Measurements from ENCODE around the gene TMEM117. TPM values are rescaled to one million over a fixed set of nuclear protein-coding genes. Genes with fewer than 3 reads are reported as not detected.

The TMEM117 gene
- total RNA-seq, 1 donor = 10.8 TPM

DNA sequence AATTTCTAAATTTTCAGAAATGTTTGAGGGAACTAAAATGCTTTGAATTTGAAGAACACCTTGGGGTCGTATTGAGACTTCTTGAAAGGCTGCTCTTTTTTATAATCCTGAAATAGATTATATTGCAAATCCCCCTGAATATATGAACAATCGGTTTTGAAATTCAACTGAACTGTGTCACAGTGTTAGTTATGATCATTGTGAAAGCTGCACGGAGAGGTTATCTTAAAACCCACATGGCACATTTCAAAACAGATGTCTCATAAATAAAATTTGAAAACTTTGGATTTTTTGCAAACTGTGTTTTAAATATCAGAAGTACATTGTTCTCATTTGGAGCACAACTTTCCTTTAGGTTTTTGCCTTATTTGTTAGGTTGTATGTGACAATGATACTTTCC is 218.4 kb downstream of the TMEM117 start:
- TF ChIP-seq, protein P1, sequence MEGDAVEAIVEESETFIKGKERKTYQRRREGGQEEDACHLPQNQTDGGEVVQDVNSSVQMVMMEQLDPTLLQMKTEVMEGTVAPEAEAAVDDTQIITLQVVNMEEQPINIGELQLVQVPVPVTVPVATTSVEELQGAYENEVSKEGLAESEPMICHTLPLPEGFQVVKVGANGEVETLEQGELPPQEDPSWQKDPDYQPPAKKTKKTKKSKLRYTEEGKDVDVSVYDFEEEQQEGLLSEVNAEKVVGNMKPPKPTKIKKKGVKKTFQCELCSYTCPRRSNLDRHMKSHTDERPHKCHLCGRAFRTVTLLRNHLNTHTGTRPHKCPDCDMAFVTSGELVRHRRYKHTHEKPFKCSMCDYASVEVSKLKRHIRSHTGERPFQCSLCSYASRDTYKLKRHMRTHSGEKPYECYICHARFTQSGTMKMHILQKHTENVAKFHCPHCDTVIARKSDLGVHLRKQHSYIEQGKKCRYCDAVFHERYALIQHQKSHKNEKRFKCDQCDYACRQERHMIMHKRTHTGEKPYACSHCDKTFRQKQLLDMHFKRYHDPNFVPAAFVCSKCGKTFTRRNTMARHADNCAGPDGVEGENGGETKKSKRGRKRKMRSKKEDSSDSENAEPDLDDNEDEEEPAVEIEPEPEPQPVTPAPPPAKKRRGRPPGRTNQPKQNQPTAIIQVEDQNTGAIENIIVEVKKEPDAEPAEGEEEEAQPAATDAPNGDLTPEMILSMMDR (IDR thresholded peaks at IDR 0.05; ENCODE audit: insufficient read depth, low read depth, low read length) = no peak
- no peak for DNase-seq (ENCODE audit: low read depth)
- H3K4me3 ChIP-seq (ENCODE audit: low read depth, low read length) = no peak overlapping the region

DNA sequence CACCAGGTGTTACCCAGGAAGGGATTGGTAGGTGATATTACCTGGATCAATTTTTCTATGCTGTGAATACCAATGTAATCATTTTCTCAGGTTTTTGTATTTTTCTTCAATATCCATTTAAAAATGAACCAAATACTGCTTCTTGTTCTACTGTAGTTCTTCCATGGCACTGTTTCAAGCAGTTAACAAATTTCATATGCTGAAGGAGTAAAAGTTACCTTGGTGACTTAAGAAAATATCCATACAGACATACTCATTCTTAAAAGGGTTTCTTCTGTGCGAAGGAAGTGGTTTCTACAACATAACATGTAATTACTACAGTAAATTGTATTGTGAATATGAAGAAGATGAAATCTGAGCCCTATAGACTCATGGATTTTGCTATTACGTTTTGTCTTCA is 222.5 kb downstream of the TMEM117 start:
- TF ChIP-seq, protein P1 (IDR thresholded peaks at IDR 0.05; ENCODE audit: insufficient read depth, low read depth, low read length) = no peak
- H3K4me3 ChIP-seq (ENCODE audit: low read depth, low read length) = no peak overlapping the region
- DNase-seq (ENCODE audit: low read depth) = no peak

DNA sequence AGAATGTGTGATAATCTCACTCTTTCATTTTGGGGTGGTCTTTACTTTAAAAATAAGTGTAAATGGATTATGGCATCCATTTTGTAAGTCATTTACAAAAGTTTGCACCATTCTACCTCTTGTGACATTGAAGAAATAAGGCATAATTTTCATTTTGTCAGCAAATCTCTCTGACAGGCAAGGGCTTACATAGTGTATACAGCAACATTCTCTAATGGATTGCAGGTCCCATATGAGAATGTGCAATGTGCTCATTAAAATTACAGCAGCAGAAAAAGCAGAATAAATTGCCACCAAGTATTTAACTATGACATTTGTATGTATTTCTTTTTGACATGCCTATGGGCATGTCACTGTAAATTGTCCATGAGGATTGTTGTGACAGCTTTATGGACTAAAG is 223.6 kb downstream of the TMEM117 start:
- DNase-seq (ENCODE audit: low read depth) = no peak
- no peak overlapping the region for H3K4me3 ChIP-seq (ENCODE audit: low read depth, low read length)
- TF ChIP-seq, protein P1 (IDR thresholded peaks at IDR 0.05; ENCODE audit: insufficient read depth, low read depth, low read length) = no peak

DNA sequence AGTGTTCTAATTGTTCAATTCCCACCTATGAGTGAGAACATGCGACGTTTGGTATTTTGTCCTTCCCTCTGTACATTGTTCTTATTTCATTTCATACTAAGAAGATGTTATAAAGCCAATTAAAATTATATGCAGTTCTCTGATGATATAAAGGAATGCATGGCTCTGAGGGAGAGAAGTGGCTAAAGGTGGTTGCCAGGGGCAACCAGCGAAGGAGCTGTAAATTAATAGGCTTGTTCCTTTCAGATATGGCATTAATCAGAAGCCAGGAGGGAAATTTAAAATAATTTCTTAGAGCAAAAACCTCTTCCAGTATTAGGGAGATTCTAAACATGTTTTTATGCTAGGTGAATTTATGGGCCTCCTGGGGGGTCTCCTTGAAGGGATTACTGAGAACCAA is 227.8 kb downstream of the TMEM117 start:
- H3K4me3 ChIP-seq (ENCODE audit: low read depth, low read length) = no peak overlapping the region
- DNase-seq (ENCODE audit: low read depth) = no peak
- TF ChIP-seq, protein P1 (IDR thresholded peaks at IDR 0.05; ENCODE audit: insufficient read depth, low read depth, low read length) = no peak

DNA sequence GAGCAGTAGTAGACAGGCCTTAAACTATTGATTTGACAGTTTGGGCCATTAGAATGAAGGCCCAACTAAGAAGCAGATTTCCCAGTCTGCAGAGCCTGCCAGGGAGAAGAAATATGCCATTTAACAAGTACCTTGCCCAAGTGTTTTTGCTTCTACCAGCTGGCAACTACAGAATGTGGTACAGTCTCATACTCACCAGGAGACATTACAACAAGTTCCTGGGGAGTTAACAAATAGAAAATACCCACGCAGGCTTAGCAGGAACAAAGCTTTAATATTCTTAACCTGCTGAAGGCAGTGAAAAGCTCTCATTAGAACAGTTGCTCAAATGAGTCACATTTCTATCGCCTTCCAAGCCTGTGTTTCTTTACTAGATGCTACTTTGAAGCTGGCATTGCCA is 241.0 kb downstream of the TMEM117 start:
- TF ChIP-seq, protein P1 (IDR thresholded peaks at IDR 0.05; ENCODE audit: insufficient read depth, low read depth, low read length) = no peak
- no peak for DNase-seq (ENCODE audit: low read depth)
- no peak overlapping the region for H3K4me3 ChIP-seq (ENCODE audit: low read depth, low read length)

DNA sequence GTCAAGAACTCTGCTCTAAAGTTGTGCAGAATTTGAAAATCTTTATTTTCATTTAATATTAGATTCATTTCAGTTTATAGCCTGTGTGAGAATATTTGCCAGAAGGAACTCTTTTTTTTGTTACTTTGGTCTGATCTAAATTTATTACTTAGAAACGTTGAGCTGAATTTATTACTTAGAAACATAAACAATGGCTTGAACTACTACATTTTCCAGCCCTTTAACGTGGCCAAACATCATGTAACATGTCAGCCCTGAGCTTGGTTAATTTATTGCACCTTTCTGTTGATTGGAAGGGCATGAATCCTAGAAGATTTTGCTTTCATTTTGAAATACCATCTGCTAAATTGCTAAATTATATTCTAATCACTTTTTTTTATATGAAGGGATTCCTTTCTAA is 241.4 kb downstream of the TMEM117 start:
- TF ChIP-seq, protein P1 (IDR thresholded peaks at IDR 0.05; ENCODE audit: insufficient read depth, low read depth, low read length) = no peak
- DNase-seq (ENCODE audit: low read depth) = peak; percentile 11
- H3K4me3 ChIP-seq (ENCODE audit: low read depth, low read length) = no peak overlapping the region

DNA sequence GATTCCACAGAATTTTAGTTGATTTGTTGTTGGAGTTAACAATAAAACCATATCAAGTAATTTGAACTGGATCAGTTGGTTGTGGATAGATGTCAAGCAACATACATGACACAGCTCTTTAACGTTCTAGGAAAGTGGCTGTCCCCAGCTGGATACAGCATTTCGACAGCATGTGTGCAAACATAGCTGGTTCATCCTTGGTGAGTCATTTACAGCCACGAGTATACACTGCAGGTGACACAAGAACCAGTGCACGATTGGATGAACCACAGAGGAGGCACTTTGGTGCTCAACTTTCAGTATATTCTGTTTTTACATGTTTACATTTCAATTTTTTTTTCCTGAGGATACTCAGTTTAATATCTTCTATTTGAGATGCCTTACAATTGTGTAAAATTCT is 242.4 kb downstream of the TMEM117 start:
- TF ChIP-seq, protein P1 (IDR thresholded peaks at IDR 0.05; ENCODE audit: insufficient read depth, low read depth, low read length) = no peak
- DNase-seq (ENCODE audit: low read depth) = no peak
- H3K4me3 ChIP-seq (ENCODE audit: low read depth, low read length) = no peak overlapping the region

All from fibroblast of villous mesenchyme (primary cell).